Common myeloid progenitor, CD34-positive (primary cell): ENCODE results near the gene PCDHB10.
"Not testable (repeated sequence)": the region's sequence is repeated elsewhere in the genome, so short reads cannot be mapped to it uniquely, and the experiment has no call there.

Source experiments
- CTCF ChIA-PET: fragments of 350-600 bp; sonication (Branson Sonifier 250); formaldehyde crosslinking; loops from one replicate; lab custom pipeline; 2021; ENCODE audit warnings: antibody characterized with exemption; lab: Charles Lee
- POLR2A ChIA-PET: fragments of 350-600 bp; sonication (Branson Sonifier 250); formaldehyde crosslinking; loops from one replicate; lab custom pipeline; 2021; ENCODE audit warnings: antibody characterized with exemption; lab: Charles Lee
- DNase-seq, 3 donors: peaks; one replicate each; pipeline versions ENCODE4 v3.0.0 to v3.0.0-alpha.2; 2013
- H3K27ac ChIP-seq, 2 experiments: 1 replicate in 1 of 2; 2 replicates in 1 of 2; pipeline ENCODE4 v1.7.0; 2013; ENCODE audit warnings: inconsistent platforms in 2 of 2, low read length in 2 of 2, mild to moderate bottlenecking in 2 of 2, low read depth in 1 of 2, moderate library complexity in 1 of 2; ENCODE audit not compliant: severe bottlenecking in 2 of 2, insufficient read depth in 1 of 2, poor library complexity in 1 of 2
- H3K27me3 ChIP-seq, 5 experiments: replicated peaks in 2 of 5; 1 replicate in 3 of 5; 2 replicates in 2 of 5; pipeline versions ENCODE4 v1.6.1 to v1.7.0; 2013; ENCODE audit warnings: low read length in 4 of 5, mild to moderate bottlenecking in 2 of 5, moderate library complexity in 2 of 5, inconsistent platforms in 1 of 5; ENCODE audit not compliant: insufficient read depth in 5 of 5, control insufficient read depth in 4 of 5
- H3K36me3 ChIP-seq, 4 experiments: 1 replicate in 2 of 4; 2 replicates in 2 of 4; pipeline versions ENCODE4 v1.6.1 to v1.7.0; 2013; ENCODE audit warnings: low read length in 3 of 4, control low read depth in 1 of 4, mild to moderate bottlenecking in 1 of 4; ENCODE audit not compliant: control insufficient read depth in 4 of 4, insufficient read depth in 4 of 4
- H3K4me1 ChIP-seq, 4 experiments: 1 replicate in 3 of 4; 2 replicates in 1 of 4; pipeline versions ENCODE4 v1.6.1 to v1.7.1; 2013; ENCODE audit warnings: low read length in 3 of 4, mild to moderate bottlenecking in 3 of 4, control low read depth in 1 of 4, inconsistent platforms in 1 of 4, moderate library complexity in 1 of 4; ENCODE audit not compliant: control insufficient read depth in 4 of 4, insufficient read depth in 4 of 4; ENCODE audit errors: control extremely low read depth in 1 of 4
- H3K4me3 ChIP-seq, 7 experiments: 1 replicate in 4 of 7; 2 replicates in 3 of 7; pipeline versions ENCODE4 v1.5.1 to v1.7.0; 2013; ENCODE audit warnings: mild to moderate bottlenecking in 7 of 7, low read length in 6 of 7, moderate library complexity in 6 of 7, inconsistent platforms in 2 of 7, low read depth in 2 of 7, control low read depth in 1 of 7; ENCODE audit not compliant: insufficient read depth in 4 of 7, control insufficient read depth in 1 of 7; ENCODE audit errors: extremely low read depth in 1 of 7
- H3K9me3 ChIP-seq, 5 experiments: 1 replicate in 4 of 5; 2 replicates in 1 of 5; pipeline versions ENCODE4 v1.6.1 to v1.7.1; 2013; ENCODE audit warnings: low read length in 4 of 5, mild to moderate bottlenecking in 2 of 5, inconsistent platforms in 1 of 5, low read depth in 1 of 5, moderate library complexity in 1 of 5; ENCODE audit not compliant: control insufficient read depth in 4 of 5, insufficient read depth in 2 of 5; ENCODE audit errors: control extremely low read depth in 1 of 5
- WGBS: methylation state at CpG from one replicate; pipeline ENCODE4 v1.1.5; 2013; ENCODE audit not compliant: insufficient coverage; 5-methylcytosine and 5-hydroxymethylcytosine counted together

Gene PCDHB10

DNA sequence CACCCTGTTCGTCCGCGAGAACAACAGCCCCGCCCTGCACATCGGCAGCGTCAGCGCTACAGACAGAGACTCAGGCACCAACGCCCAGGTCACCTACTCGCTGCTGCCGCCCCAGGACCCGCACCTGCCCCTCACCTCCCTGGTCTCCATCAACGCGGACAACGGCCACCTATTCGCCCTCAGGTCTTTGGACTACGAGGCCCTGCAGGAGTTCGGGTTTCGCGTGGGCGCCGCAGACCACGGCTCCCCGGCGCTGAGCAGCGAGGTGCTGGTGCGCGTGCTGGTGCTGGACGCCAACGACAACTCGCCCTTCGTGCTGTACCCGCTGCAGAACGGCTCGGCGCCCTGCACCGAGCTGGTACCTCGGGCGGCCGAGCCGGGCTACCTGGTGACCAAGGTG is 43.8 kb downstream of the PCDHB10 start:
- peaks cover 15 to 77% (median 44%) of the 10 kb centered on the region in 5 experiments for H3K9me3 ChIP-seq
- H3K27ac ChIP-seq, CTCF ChIA-PET, H3K36me3 ChIP-seq, H3K4me1 ChIP-seq, POLR2A ChIA-PET, H3K4me3 ChIP-seq, DNase-seq: not testable (repeated sequence)
- 17% methylated on average over 24 of the region's 40 CpGs for WGBS
- peaks cover 5 to 49% (median 16%) of the 10 kb centered on the region in 5 experiments for H3K27me3 ChIP-seq

DNA sequence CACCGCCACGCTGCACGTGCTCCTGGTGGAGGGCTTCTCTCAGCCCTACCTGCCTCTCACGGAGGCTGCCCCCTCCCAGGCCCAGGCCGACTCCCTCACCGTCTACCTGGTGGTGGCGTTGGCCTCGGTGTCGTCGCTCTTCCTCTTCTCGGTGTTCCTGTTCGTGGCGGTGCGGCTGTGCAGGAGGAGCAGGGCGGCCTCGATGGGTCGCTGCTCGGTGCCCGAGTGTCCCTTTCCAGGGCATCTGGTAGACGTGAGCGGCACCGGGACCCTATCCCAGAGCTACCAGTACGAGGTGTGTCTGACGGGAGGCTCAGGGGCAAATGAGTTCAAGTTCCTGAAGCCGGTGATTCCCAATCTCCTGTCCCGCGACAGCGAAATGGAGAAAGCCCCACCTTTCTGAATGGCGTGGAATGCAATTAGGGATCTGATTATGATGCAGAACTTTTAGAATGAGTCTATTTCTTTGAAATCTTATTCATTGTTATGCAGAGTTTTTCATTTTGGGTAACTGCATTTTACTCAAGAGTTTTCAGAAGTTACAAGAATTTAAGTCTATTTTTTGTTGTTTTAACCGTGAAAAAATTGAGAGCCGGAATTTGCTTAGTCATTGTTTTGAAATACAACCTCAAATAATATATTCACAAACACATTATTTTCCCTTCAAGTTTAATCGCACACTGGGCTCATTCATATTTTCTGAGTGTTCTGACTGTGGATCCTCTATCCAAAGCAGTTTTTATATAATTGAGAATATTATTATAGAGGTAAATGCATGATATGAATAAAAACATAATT is 44.6 kb downstream of the PCDHB10 start:
- Histone ChIP-seq H3K27me3 (peaks cover 5 to 57% (median 16%) of the 10 kb centered on the region in 5 experiments), H3K4me1 (no peaks in the 10 kb centered on the region), H3K27ac (no peak overlapping the region), H3K4me3 (no peak overlapping the region), H3K9me3 (peaks cover 15 to 85% (median 52%) of the 10 kb centered on the region in 5 experiments), H3K36me3 (no peaks in the 10 kb centered on the region)
- 17% methylated on average over 29 of the region's 32 CpGs for WGBS
- CTCF ChIA-PET = no interaction called here
- POLR2A ChIA-PET = no interaction called here
- DNase-seq = no peak

DNA sequence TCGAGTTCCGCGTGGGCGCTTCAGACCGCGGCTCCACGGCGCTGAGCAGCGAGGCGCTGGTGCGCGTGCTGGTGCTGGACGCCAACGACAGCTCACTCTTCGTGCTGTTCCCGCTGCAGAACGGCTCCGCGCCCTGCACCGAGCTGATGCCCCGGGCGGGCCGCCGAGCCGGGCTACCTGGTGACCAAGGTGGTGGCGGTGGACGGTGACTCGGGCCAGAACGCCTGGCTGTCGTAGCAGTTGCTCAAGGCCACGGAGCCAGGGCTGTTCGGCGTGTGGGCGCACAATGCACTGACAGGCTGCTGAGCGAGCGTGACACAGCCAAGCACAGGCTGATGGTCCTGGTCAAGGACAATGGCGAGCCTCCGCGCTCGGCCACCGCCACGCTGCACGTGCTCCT is 49.3 kb downstream of the PCDHB10 start:
- peaks cover 17 to 84% (median 50%) of the 10 kb centered on the region in 5 experiments for H3K9me3 ChIP-seq
- H3K27me3 ChIP-seq = peaks cover 0 to 56% (median 13%) of the 10 kb centered on the region in 5 experiments
- H3K4me3 ChIP-seq = no peak overlapping the region
- ChIA-PET POLR2A (no interaction called here), CTCF (no interaction called here)
- H3K4me1 ChIP-seq = no peaks in the 10 kb centered on the region
- no peak for DNase-seq
- no peak overlapping the region for H3K27ac ChIP-seq
- WGBS = 18% methylated on average over 43 of the region's 43 CpGs
- H3K36me3 ChIP-seq = no peaks in the 10 kb centered on the region
